Brain microvascular endothelial cell (primary cell): Measurements from ENCODE around the gene PAK5.

Experiments
- DNase-seq: peaks from one replicate; pipeline ENCODE4 v3.0.0-alpha.2; 2020
- H3K27ac ChIP-seq: fragments of 250-450 bp; sonication (Bioruptor Pico); 2 replicates; pipeline ENCODE4 v1.5.1; 2020; ENCODE audit warnings: mild to moderate bottlenecking, moderate library complexity
- H3K27me3 ChIP-seq: fragments of 250-450 bp; sonication (Bioruptor Pico); replicated peaks from 2 replicates; pipeline ENCODE4 v1.5.1; 2020; ENCODE audit warnings: mild to moderate bottlenecking
- H3K36me3 ChIP-seq: fragments of 250-450 bp; sonication (Bioruptor Pico); replicated peaks from 2 replicates; pipeline ENCODE4 v1.5.1; 2020; ENCODE audit warnings: mild to moderate bottlenecking
- H3K4me3 ChIP-seq: 2 replicates; pipeline ENCODE4 v1.5.1; 2011; ENCODE audit warnings: low read depth, mild to moderate bottlenecking, control low read depth, low read length, moderate library complexity
- CTCF ChIP-seq: IDR thresholded peaks from 2 replicates; pipeline ENCODE4 v1.5.1; 2011; ENCODE audit warnings: low read depth, mild to moderate bottlenecking, moderate library complexity, low read length, control low read depth, inconsistent platforms; ENCODE audit errors: missing control alignments
- in situ Hi-C: cut with HindIII; loops from 2 replicates; pipeline ENCODE4 v1.10.0; 2017; ENCODE audit warnings: low sequenced_read_pairs, low pct_ligation_motif_present

Gene PAK5

GRCh38 chr20:9499126-9499899 lies 339.6 kb downstream of the PAK5 start:
- Histone ChIP-seq H3K4me3 (no peak overlapping the region), H3K36me3 (no peaks in the 10 kb centered on the region), H3K27me3 (peaks cover 2% of the 10 kb centered on the region), H3K27ac (no peak overlapping the region)
- in situ Hi-C loops = no loop called here
- no peak for DNase-seq
- no peak for TF ChIP-seq CTCF

GRCh38 chr20:9498322-9498721 lies 340.6 kb downstream of the PAK5 start:
- Histone ChIP-seq H3K4me3 (no peak overlapping the region), H3K27ac (no peak overlapping the region), H3K27me3 (peaks cover 2% of the 10 kb centered on the region), H3K36me3 (no peaks in the 10 kb centered on the region)
- DNase-seq = no peak
- in situ Hi-C loops = no loop called here
- TF ChIP-seq CTCF = no peak

- no peak for DNase-seq
- no peak overlapping the region for H3K4me3 ChIP-seq
- H3K27me3 ChIP-seq = no peaks in the 10 kb centered on the region
- H3K27ac ChIP-seq = no peak overlapping the region
- TF ChIP-seq CTCF = no peak
- no peaks in the 10 kb centered on the region for H3K36me3 ChIP-seq
- in situ Hi-C loops = no loop called here
These were observed 342.7 kb downstream of the PAK5 start for GRCh38 chr20:9496155-9496554.

- in situ Hi-C loops = no loop called here
These were observed 343.2 kb downstream of the PAK5 start for GRCh38 chr20:9495701-9496100.

GRCh38 chr20:9493803-9494202 lies 345.1 kb downstream of the PAK5 start:
- H3K36me3 ChIP-seq = no peaks in the 10 kb centered on the region
- no peak overlapping the region for H3K27ac ChIP-seq
- in situ Hi-C loops = no loop called here
- TF ChIP-seq CTCF = no peak
- no peaks in the 10 kb centered on the region for H3K27me3 ChIP-seq
- no peak for DNase-seq
- no peak overlapping the region for H3K4me3 ChIP-seq

More at GRCh38 chr20:9495701-9496100, 343.2 kb downstream of the PAK5 start:
- no peak for DNase-seq
- no peaks in the 10 kb centered on the region for H3K36me3 ChIP-seq
- no peak overlapping the region for H3K4me3 ChIP-seq
- H3K27me3 ChIP-seq = no peaks in the 10 kb centered on the region
- no peak overlapping the region for H3K27ac ChIP-seq
- no peak for TF ChIP-seq CTCF

GRCh38 chr20:9492067-9492466 lies 346.8 kb downstream of the PAK5 start:
- H3K4me3 ChIP-seq = no peak overlapping the region
- H3K27ac ChIP-seq = no peak overlapping the region
- TF ChIP-seq CTCF = no peak
- H3K27me3 ChIP-seq = no peaks in the 10 kb centered on the region
- DNase-seq = no peak
- no peaks in the 10 kb centered on the region for H3K36me3 ChIP-seq
- in situ Hi-C loops = no loop called here
